GM21367 (cell line): ENCODE results near the gene TNIK.
"Not testable (repeated sequence)": the region's sequence is repeated elsewhere in the genome, so short reads cannot be mapped to it uniquely, and the experiment has no call there.

Experiments
- ATAC-seq: cut with Tn5 transposase; IDR thresholded peaks from one replicate; pipeline ENCODE4 v1.9.1; 2021; ENCODE audit not compliant: unreplicated experiment

The TNIK gene

DNA sequence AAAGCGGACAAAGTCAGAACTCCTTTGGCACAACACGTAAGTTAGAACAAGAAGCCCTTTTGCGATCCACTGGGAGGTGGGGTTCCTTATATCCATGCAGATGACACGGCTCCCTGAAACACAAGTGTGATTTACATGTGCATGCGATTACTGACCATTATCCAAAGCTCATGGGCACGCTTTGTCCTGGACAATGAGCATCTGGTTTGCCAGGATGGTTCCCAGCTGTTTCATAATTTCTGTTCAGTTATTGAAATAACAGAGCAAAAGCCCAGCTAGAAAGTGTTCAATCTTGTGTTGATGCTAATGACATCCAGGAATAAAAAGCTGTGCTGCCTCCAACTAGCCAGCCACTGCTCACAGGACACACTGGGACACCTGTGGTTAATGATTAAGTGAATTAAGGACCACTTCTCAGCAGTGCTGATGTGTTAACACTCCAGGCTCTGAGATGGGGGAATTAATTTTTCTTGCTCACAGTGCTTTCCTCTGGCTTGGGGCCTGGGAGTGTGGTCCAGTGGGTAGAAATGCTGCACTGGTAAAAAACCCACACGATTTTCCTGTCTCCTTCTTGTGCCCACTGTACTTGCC is 310.6 kb downstream of the TNIK start:
- ATAC-seq = no peak

DNA sequence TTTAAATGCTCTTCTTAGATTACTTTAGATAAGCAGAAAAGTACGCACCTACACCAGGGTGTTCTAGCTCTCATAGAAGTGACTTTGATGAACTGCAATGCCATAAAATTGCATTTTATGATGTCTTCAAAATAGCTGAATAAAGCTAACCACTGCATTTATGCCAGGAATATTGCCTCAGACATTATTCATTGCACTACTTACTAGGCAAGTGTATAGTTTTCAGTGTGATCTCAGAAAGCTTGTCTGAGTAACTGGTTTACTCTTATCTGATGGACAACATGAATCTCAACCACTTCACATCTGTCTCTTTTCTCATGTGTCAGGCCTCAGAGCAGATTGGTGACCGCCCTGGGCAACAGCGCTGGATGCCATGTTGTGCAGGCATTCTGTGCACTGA is 314.4 kb downstream of the TNIK start:
- no peak for ATAC-seq

DNA sequence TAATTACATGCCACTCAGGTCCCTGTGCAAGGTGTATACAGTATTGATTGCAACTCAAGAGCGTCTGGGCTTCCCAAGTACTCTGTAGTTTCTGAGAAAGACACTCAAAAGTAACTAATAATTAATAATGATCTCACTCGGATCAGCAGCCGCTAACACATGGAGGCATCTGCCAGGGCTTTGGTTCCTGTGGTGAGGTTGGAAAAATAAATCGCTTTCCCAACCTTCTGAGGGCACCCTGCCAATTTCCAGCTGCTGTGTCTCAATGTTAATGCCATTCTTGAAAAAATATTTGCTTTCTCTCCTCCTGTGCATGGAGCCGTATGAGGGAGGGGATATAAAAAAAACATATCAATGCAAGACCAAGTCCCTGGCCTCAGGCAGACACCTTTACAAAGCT is 317.2 kb downstream of the TNIK start:
- no peak for ATAC-seq

DNA sequence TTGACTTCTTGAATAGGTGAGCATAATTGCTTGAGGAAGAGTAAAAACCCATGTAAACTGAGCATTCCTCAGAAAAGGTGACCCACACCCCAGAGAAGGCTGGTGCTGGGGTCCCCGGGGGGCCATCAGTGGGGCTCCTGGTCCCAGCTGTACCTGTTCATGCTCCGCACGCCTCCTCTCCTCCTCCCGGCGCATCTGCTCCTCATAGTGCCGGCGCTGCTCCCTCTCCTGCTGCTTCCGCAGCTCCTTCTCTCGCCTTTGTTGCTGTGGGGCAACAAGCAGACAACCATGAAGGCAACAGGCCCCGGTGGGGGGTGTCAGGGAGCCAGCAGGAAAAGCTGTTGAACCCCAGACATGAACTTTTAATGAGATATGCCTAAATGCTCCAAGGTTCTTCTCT is 320.0 kb downstream of the TNIK start:
- no peak for ATAC-seq

DNA sequence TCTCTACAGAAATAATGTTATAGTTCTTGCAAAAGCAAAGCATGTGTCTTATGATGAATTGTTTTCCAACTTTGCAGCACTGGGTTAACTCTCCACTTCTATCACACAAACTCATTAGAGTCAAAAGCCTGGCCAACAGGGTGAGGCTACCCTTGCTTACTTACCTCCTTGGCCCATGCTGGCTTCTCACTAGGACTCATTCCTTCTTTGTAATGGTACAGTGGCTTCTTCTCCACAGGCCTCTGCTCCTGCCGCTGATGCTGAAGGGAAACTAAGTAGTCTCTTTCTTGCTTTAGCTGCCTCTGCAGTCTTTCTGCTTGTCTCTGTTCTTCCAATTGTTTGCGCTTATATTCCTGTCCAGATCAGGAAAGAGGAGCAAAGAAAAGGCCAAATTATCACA is 322.2 kb downstream of the TNIK start:
- no peak for ATAC-seq

DNA sequence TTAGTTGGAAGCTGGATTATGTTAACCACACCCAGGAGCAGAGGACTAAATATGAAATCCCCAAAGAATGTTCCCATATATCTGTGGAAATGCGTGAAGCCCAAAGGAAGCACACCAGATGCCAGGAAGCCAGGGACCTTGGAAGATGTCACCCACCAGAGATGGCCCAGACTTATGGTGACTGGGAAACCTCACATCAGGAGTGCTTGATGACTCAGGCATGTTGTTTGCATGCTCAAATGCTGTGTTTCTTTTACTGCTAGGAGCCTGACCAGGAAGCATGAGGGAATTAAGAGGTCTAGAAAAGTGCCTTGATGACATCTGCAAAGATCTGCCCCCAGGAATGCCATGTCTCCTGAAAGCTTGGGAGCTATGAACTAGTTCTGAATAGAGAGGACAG is 324.7 kb downstream of the TNIK start:
- no peak for ATAC-seq

DNA sequence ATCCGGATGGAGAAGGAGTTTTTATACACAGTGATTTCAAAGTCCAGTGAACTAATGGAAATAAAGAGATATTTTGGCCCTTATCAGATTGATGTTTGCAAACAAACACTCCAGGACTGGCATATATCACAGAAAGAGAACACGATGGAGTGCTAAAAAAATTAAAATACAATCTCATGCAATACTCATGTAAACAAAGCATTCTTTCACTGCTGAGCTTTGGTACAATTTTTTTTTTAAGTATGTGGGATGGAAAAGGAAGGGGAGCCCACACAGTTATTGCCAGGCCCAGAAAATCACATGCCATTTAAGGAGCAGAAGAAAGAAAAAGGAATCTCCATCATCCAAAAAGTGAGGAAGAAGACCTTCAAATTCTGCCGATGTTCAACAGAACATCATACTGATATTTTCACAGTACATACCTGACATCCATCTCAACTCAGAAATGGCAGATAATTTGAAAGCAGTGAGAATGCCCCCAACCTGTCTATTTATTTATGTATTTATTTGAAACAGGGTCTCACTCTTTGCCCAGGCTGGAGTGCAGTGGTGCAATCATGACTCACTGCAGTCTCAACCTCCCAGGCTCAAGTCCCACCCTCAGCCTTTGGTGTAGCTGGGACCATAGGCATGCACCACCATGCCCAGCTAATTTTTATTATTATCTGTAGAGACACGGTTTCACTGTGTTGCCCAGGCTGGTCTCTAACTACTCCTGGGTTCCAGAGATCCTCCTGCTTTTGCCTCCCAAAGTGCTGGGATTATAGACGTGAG is 326.2 kb downstream of the TNIK start:
- no peak for ATAC-seq

DNA sequence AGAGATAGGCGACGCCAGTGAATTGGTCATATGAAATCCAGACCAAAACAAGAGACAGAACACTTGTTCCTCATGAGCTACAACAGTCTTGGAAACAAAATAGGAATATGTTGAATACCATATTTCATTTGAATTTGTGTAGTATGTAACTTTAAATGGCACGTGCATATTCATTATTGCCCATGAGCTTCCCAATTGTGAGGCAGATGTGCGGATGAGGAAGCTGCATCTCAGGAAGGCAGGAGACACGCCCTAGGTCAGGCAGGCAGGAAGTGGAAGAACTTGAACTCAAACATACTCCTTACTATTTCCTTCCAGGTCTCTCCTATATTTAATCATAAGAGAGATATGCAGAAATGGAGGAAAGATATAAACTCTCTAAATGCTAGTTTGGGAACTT is 326.9 kb downstream of the TNIK start:
- no peak for ATAC-seq

DNA sequence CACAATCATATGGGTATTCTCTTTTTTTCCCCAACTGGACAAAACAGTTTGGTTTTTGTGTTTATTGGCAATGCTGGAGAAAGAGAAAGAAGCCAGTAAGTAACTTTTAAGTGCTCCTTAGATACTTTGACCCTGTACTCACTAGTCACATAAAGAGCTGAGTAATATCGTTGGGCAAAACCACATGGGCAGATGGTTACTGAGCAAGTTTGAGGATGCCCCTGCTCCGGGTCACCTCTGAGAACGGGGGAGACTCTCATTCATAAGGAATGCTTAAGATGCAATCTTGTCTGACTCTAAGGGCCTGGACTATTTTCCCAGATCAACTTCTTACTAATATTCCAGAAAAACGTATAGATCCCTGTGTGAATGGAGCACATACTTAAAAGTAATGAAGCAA is 327.3 kb downstream of the TNIK start:
- ATAC-seq = no peak

DNA sequence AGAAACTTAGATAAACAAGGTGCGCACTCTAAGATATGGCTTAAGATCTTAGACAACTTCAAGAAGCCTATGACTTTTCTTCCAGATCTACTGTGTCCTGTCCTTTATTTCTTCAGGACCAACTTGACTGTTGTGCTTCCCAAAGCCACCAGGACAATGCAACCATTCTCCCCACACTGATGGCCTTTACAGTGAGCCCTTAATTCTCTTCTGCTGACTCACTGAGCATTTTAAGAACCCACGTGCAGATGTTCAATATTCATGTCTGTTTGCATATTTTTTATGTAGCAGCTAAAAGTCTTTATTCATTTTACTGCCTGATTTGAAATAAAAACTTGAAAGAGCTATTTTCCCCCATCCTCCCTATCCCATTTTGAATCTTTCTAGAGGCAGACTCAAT is 330.4 kb downstream of the TNIK start:
- ATAC-seq = no peak

DNA sequence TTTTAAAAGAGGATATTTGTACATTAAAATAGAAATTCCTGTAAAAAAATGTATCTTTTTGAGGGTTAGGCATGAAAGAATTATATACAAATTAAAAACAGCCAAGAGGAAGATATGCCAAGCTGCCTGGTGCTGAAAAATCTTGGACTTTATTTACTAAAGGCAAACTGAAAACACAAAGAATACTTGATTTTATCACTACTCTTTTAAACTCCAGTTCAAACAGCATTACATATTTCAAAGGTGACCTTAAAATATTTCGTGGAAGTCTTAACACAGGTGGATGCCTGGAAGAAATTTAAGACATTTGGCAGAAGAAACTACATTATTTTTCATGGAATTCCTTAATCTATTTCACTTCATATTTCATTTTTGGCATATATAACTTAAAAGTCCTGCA is 332.6 kb downstream of the TNIK start:
- ATAC-seq = no peak

DNA sequence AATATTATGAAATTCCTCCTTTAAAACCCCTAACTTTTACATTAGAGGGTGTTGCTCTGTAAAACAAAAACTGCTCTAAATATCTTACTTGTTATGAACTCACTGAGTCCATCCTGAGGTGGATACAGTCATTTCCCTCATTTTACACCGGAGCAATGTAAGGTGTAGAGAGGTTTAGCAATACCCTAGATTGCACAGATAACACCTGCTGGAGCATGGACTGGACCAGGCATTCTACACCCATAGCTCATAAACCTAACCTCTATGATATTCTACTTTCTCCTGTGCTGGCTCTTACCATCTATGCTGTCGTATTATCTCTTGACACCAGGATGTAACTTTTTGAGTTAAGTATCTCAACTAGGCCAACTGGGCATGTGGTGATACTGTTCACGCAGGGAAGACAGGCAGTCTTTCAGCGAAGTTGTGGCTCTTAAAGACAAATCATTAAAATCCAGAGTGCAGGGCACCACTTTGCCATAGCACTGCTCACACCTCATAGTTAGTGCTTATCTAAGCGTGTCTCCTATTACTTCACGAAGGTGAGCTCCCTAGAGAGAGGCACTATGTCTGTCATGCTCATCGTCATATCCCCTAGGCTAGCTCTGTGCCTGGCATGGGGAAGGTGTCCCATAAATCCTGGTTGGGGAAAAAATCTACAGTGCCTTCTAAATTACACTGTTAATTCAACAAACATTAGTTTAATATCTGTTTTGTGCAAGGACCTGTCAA is 333.6 kb downstream of the TNIK start:
- ATAC-seq = no peak

DNA sequence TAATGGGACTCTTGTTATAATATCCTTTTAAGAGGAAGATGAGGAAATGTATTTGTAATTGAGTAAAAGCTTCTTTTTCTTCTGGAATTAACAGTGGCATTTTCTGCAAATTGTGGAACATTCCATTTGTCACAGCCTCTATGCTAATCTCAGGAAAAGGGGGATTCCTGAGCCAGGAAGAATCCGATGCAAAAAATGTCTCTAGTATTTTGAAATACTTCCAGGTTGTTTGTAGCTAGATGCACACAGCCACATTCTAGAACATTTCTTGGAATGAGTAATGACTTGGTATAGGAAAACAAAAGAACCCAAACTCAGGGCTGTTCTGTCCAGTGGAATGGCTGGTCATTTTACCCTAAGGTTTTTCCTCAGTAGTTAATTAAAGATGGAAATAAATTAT is 335.2 kb downstream of the TNIK start:
- ATAC-seq = no peak

DNA sequence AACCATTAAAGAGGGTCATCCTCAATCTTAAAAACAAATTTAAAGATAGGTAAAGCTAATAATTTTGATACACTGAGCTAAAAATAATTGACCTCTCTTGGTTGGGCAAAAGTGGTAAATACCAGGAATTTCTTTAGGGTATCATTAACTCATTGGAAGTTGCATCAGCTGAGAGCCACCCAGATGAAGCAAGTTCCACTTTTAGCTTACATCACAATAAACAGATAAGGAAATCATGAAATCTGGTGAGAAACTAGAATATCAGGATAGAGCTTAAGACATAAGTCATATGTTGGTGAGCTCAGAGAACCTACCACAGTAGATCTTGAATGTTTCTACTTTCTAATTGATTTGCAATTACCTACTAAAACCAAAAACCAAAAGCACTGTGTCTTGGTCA is 336.3 kb downstream of the TNIK start:
- no peak for ATAC-seq

DNA sequence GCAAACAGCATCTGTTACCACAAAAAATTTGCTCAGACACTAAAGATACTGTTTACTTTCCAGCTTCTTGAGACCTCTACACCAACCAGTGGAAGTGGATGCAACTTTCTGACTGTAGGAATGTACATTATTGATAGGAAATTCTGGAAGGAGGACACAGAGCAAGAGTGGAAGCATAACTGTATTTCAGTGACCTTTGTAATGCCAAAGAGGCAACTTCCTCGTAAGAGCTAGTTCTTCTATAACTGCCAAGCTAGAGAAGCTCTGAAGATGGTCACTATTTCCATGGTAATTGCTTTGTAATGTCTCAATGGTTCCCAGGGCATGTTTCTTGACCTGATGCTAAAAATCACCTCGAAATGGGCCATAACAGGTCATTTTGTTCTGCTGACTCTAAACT is 337.3 kb downstream of the TNIK start:
- ATAC-seq = no peak

DNA sequence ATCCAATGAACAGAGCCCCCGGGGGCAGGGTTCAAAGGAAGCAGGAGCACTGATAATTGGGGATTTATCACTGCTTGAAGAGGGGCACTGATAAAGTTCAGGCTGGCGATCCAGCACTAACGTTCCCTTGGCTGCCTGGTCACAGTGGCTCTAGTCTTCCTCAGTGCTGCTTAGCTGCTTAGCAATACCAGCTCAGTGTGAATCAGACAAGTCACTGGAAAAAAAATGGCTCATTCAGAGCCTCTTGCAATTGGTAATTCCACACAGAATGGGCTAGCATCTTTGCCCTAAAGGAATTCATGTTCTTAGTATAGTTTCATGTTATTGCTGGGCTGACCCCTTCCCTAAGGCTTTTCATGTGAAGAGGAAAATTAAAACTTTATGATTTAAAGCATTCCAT is 338.0 kb downstream of the TNIK start:
- no peak for ATAC-seq

DNA sequence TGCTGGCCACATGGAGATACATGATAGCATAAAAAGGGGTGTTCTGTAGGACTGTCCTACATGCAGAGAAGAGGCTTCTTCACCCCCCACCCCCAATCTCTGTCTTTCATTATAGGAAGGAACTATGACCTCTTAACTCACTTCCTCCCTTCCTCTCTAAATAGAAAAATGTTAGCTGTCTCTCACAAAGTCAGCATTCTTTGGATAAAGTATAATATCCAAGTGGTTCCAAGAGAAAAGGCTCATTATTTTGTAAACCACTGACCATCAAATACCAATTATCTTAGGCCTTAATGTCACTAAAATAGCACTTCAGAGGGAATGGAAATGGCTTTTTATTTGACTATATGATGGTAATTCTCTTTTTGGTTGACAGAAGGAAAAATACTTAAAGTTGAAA is 338.4 kb downstream of the TNIK start:
- ATAC-seq = no peak

DNA sequence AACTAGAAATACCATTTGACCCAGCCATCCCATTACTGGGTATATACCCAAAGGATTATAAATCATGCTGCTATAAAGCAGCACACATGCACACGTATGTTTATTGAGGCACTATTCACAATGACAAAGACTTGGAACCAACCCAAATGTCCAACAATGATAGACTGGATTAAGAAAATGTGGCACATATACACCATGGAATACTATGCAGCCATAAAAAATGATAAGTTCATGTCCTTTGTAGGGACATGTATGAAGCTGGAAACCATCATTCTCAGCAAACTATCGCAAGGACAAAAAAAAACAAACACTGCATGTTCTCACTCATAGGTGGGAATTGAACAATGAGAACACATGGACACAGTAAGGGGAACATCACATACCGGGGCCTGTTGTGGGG is 340.8 kb downstream of the TNIK start:
- ATAC-seq = not testable (repeated sequence)

DNA sequence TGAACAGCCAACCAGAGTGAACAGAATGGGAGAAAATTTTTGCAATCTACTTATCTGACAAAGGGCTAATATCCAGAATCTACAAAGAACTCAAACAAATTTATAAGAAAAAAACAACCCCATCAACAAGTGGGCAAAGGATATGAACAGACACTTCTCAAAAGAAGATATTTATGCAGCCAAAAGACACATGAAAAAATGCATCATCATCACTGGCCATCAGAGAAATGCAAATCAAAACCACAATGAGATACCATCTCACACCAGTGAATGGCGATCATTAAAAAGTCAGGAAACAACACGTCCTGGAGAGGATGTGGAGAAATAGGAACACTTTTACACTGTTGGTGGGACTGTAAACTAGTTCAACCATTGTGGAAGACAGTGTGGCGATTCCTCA is 341.2 kb downstream of the TNIK start:
- ATAC-seq = not testable (repeated sequence)

DNA sequence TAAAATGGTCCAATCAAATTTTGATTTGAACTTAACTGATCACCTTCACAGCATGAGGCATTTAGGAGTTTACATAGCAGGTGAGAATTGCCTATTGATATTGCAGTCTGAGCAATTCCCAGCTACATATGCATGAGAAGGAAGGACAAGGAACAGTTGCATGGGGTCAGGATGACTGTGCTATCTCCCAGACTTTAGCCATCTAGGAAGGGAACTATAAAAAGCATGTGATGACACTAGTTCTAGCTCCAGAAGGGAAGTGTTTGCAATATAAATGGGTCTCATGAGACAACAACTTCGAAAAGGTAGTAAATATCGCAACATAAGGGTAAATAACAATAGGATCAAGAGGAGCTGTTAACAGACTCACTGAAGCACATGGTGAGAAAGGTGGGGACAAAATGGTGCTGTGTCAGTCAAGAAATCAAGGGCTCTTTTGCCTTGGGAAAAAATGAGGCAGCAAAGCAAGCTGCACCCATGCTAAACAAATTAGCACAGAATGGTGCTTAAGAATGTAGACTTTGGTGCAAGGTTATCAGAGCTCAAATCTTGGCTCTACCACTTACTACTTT is 343.3 kb downstream of the TNIK start:
- ATAC-seq = no peak

DNA sequence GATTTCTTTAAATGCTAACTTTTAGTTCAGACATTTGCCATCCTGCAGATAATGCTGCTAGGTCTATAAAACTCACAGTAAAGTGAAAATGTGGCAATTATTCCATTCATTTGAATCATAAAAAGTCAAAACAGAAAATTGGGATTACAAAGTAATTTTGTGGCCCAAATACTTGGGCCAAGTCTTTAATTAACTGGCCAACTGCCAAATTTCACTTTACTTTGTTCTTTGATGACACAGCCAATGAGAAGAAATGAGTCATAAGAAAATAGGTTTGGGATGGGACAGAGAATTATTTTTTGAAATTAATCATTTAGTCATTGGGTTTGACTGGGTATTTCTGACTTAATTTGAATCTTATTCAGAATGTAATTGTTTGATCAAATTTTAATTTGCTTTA is 343.8 kb downstream of the TNIK start:
- ATAC-seq = no peak

DNA sequence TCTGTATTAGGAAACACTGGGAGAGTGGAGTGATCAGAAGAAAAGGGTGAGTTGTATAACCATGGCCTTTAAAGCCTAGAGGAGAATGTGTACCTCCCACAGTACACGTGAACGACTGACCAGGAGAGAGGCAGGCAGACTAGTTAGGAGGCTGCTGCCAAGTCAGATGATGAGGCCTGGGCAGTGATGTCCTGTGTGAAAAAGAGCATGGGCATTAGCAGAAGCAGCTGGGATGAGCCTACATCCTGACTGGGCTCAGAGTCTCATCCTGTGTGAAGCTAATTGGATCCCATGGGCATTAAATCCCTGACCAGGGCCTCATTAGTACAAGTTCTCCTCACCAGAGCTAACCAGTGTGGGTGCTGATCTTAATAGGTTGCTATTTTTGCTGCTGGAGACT is 344.5 kb downstream of the TNIK start:
- ATAC-seq = no peak
